ENCODE data around the gene PAQR3. TPM values are rescaled to one million over a fixed set of nuclear protein-coding genes. Genes with fewer than 3 reads are reported as not detected.

The PAQR3 gene
- total and polyA plus RNA-seq, 9 of the 15 experiments (the other 6 are each of a cell fraction or from before 2014, with no cell fraction given) = 10.7 to 77.1 (median 31.6) TPM

DNA sequence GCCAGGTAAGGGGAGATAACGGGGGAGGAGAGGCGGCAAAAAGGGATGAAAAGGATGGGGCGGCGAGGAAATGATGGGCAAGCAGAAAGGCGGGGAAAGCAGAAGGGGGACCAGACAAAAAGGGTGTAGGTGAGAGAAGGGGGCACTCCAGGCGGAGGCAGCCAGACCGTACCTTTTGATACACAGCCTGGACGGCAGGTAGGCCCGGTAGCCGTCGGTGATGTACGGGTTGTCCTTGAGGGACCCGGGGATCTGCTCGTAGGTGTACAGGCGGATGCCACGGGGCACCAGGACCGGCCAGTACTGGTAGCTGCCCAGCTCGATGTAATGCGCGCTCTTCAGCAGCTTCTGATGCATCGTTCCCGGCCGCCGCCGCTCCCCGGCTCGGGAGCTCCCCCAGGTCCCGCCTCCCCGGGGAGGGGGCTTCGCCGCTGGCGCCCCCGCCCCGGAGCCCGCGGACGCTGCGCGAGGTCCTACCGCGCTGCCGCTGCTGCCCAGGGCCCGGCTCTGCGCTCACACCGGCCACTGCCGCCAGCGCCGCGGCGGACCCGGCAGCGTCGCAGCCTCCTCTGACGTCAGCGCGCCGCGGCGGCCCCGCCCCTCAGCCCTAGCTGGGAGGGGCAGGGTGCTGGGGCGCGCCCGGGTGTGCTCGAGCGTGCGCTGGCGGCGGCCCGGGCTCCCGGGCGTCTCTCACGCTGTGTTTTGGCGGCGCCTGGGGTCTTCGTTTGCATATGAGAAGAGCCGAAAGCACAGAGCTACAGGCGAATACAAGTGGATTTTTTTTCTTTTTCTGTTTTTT lies at the start of gene PAQR3 (continued):
- peak in 1 of 2 experiments; percentile 52; a peak in 1 of 4 replicates for TF ChIP-seq RCOR1 (IDR thresholded peaks at IDR 0.05; ENCODE audit: borderline replicate concordance in 1 of 2, low read depth in 2 of 2, low read length in 2 of 2)
- TF ChIP-seq ZKSCAN1 (IDR thresholded peaks at IDR 0.05; ENCODE audit: low read depth, low read length) = 0 out of 2 replicates have a peak, but pooled peaks have one; percentile 39
- TF ChIP-seq KLF16 (IDR thresholded peaks at IDR 0.05) = no peak
- TF ChIP-seq RBBP5 (IDR thresholded peaks at IDR 0.05; ENCODE audit: borderline replicate concordance, insufficient read depth, low read length, poor library complexity, severe bottlenecking) = peak; percentile 95
- no peak for TF ChIP-seq ZC3H11A (IDR thresholded peaks at IDR 0.05; ENCODE audit: low read depth, low read length)
- 0 out of 2 replicates have a peak, but pooled peaks have one; percentile 57 for TF ChIP-seq ETS1 (conservative IDR thresholded peaks at IDR 0.05; ENCODE audit: control insufficient read depth, low read depth, low read length)
- TF ChIP-seq PRPF4 (IDR thresholded peaks at IDR 0.05; ENCODE audit: insufficient read depth, low read depth, low read length, poor library complexity, severe bottlenecking) = no peak
- no peak for TF ChIP-seq U2AF2 (optimal IDR thresholded peaks at IDR 0.05; ENCODE audit: low read depth, low read length)
- TF ChIP-seq, protein P1, sequence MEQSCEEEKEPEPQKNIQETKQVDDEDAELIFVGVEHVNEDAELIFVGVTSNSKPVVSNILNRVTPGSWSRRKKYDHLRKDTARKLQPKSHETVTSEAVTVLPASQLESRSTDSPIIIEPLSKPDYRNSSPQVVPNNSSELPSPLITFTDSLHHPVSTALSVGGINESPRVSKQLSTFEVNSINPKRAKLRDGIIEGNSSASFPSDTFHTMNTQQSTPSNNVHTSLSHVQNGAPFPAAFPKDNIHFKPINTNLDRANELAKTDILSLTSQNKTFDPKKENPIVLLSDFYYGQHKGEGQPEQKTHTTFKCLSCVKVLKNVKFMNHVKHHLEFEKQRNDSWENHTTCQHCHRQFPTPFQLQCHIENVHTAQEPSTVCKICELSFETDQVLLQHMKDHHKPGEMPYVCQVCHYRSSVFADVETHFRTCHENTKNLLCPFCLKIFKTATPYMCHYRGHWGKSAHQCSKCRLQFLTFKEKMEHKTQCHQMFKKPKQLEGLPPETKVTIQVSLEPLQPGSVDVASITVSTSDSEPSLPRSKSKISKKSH (CRISPR knock-in tag; IDR thresholded peaks at IDR 0.05) = no peak
- TF ChIP-seq HINFP (tag; conservative IDR thresholded peaks at IDR 0.05; ENCODE audit: low read depth) = no peak
- no peak for TF ChIP-seq MTA2 (IDR thresholded peaks at IDR 0.05; ENCODE audit: low read depth)
- no peak for TF ChIP-seq ARID2 (IDR thresholded peaks at IDR 0.05)
- no peak for TF ChIP-seq ZNF431 (CRISPR knock-in tag; IDR thresholded peaks at IDR 0.05)
- no peak for TF ChIP-seq BRF1 (IDR thresholded peaks at IDR 0.05; ENCODE audit: borderline replicate concordance, extremely low read depth, insufficient read length)
- TF ChIP-seq ATF2 (CRISPR knock-in tag; IDR thresholded peaks at IDR 0.05) = 0 out of 2 replicates have a peak, but pooled peaks have one; percentile 60
- TF ChIP-seq, protein P2, sequence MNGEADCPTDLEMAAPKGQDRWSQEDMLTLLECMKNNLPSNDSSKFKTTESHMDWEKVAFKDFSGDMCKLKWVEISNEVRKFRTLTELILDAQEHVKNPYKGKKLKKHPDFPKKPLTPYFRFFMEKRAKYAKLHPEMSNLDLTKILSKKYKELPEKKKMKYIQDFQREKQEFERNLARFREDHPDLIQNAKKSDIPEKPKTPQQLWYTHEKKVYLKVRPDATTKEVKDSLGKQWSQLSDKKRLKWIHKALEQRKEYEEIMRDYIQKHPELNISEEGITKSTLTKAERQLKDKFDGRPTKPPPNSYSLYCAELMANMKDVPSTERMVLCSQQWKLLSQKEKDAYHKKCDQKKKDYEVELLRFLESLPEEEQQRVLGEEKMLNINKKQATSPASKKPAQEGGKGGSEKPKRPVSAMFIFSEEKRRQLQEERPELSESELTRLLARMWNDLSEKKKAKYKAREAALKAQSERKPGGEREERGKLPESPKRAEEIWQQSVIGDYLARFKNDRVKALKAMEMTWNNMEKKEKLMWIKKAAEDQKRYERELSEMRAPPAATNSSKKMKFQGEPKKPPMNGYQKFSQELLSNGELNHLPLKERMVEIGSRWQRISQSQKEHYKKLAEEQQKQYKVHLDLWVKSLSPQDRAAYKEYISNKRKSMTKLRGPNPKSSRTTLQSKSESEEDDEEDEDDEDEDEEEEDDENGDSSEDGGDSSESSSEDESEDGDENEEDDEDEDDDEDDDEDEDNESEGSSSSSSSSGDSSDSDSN (IDR thresholded peaks at IDR 0.05; ENCODE audit: borderline replicate concordance in 1 of 2, low read depth in 2 of 2, low read length in 2 of 2) = 0 out of 4 replicates have a peak, but pooled peaks of 1 of the 2 experiments have one; percentile 42
- no peak for TF ChIP-seq MCM7 (IDR thresholded peaks at IDR 0.05)

All from K562 (cell line).